Measurements from ENCODE around the gene KLK4.

DNA sequence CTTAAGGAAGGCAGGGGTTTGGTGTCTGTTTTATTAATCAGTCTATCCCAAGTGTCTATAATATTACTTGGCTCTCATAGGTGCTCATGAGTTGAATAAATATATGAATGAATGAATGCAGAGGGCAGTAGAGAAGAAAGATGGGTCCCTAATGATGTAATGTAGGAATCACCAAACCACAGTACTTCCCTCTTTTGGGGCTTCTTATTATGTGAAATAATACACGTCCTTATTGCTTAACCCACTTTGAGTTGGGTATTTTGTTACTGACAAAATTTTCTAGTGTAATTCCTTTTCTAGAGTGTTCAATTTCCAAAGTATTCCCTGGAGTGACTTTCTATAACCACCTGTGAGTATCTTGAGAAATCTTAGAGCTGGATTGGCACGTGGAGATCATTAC is 28.4 kb upstream of the KLK4 start:
- TF ChIP-seq GABPA (IDR thresholded peaks at IDR 0.05; ENCODE audit: low read depth) (no peak), POLR2AphosphoS5 (IDR thresholded peaks at IDR 0.05; ENCODE audit: low read depth) (no peak), SPI1 (IDR thresholded peaks at IDR 0.05; ENCODE audit: borderline replicate concordance, low read depth) (no peak)
- TF ChIP-seq, protein P1, sequence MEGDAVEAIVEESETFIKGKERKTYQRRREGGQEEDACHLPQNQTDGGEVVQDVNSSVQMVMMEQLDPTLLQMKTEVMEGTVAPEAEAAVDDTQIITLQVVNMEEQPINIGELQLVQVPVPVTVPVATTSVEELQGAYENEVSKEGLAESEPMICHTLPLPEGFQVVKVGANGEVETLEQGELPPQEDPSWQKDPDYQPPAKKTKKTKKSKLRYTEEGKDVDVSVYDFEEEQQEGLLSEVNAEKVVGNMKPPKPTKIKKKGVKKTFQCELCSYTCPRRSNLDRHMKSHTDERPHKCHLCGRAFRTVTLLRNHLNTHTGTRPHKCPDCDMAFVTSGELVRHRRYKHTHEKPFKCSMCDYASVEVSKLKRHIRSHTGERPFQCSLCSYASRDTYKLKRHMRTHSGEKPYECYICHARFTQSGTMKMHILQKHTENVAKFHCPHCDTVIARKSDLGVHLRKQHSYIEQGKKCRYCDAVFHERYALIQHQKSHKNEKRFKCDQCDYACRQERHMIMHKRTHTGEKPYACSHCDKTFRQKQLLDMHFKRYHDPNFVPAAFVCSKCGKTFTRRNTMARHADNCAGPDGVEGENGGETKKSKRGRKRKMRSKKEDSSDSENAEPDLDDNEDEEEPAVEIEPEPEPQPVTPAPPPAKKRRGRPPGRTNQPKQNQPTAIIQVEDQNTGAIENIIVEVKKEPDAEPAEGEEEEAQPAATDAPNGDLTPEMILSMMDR (IDR thresholded peaks at IDR 0.05; ENCODE audit: insufficient read depth, low read length) = no peak
- TF ChIP-seq, protein P2, sequence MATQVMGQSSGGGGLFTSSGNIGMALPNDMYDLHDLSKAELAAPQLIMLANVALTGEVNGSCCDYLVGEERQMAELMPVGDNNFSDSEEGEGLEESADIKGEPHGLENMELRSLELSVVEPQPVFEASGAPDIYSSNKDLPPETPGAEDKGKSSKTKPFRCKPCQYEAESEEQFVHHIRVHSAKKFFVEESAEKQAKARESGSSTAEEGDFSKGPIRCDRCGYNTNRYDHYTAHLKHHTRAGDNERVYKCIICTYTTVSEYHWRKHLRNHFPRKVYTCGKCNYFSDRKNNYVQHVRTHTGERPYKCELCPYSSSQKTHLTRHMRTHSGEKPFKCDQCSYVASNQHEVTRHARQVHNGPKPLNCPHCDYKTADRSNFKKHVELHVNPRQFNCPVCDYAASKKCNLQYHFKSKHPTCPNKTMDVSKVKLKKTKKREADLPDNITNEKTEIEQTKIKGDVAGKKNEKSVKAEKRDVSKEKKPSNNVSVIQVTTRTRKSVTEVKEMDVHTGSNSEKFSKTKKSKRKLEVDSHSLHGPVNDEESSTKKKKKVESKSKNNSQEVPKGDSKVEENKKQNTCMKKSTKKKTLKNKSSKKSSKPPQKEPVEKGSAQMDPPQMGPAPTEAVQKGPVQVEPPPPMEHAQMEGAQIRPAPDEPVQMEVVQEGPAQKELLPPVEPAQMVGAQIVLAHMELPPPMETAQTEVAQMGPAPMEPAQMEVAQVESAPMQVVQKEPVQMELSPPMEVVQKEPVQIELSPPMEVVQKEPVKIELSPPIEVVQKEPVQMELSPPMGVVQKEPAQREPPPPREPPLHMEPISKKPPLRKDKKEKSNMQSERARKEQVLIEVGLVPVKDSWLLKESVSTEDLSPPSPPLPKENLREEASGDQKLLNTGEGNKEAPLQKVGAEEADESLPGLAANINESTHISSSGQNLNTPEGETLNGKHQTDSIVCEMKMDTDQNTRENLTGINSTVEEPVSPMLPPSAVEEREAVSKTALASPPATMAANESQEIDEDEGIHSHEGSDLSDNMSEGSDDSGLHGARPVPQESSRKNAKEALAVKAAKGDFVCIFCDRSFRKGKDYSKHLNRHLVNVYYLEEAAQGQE (IDR thresholded peaks at IDR 0.05; ENCODE audit: insufficient replicate concordance, low read depth) = no peak

All from HL-60 (cell line).